ENCODE results near the gene ZNHIT2.

Gene ZNHIT2

DNA sequence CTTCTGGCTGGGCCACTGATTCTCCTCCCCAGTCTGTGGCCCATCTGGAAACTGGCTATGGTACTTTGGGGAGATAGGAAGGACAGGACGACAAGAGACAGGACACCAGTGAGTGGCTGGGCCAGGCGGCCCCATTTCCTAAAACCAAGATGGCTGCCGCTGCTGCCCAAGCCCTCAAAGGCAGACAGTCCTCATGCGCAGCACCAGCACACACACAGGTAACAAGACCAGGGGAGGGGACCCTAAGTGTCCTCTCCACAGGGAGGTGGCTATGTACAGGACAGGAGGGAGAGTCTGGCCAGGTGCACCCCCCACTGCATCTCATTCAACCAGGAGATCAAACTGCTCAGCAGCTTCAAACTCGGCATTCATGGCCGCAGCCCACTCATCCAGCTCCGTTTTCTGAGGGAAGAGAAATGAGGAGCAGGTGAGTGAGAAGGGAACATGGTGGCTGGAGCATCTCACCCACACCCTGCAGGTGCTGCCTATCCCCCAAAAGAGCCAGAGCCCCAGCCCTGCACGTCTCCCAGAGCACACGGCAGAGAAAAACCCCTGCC, 38.6 kb downstream of the ZNHIT2 start:
- H2AFZ ChIP-seq (ENCODE audit: low read depth, low read length), result no peak overlapping the region
- H3K23ac ChIP-seq (ENCODE audit: low read length in 2 of 2), result no peak overlapping the region
- H3K4me2 ChIP-seq (ENCODE audit: low read length, poor library complexity, severe bottlenecking), result no peak overlapping the region
- H3K4me1 ChIP-seq (ENCODE audit: control insufficient read depth, insufficient read depth, low read depth, low read length), result peaks cover 4% of the 10 kb centered on the region
- no peak for DNase-seq
- H3K36me3 ChIP-seq (ENCODE audit: control insufficient read depth in 1 of 2, insufficient read depth in 2 of 2, low read depth in 1 of 2, low read length in 2 of 2), result peaks cover 0 to 18% of the 10 kb centered on the region in 2 experiments
- no peak overlapping the region for H4K91ac ChIP-seq (ENCODE audit: low read length)
- H3K27ac ChIP-seq (ENCODE audit: low read length, poor library complexity, severe bottlenecking), result no peak overlapping the region
- no peak overlapping the region for H2BK12ac ChIP-seq (ENCODE audit: low read length in 2 of 2)
- no peaks in the 10 kb centered on the region for H3K27me3 ChIP-seq (ENCODE audit: control insufficient read depth in 1 of 2, insufficient read depth in 1 of 2, low read length in 2 of 2)
- H3K4ac ChIP-seq (ENCODE audit: low read depth in 1 of 2, low read length in 2 of 2), result no peak overlapping the region
- no peak overlapping the region for H2BK15ac ChIP-seq (ENCODE audit: low read depth, poor library complexity, severe bottlenecking)
- H2AK5ac ChIP-seq (ENCODE audit: low read length, severe bottlenecking), result peak overlapping the region; percentile 34
- no peak overlapping the region for H3K4me3 ChIP-seq (ENCODE audit: insufficient read depth in 1 of 2, low read depth in 1 of 2, low read length in 2 of 2)
- 83% methylated on average over 4 of the region's 9 CpGs for WGBS
- H3K79me1 ChIP-seq (replicated peaks; ENCODE audit: low read length, poor library complexity, severe bottlenecking), result peaks cover 40% of the 10 kb centered on the region
- H2BK120ac ChIP-seq (ENCODE audit: low read depth, low read length), result no peak overlapping the region
- H3K9ac ChIP-seq (ENCODE audit: low read length), result no peak overlapping the region
- H2BK5ac ChIP-seq (ENCODE audit: low read depth, low read length, poor library complexity, severe bottlenecking), result no peak overlapping the region
- H3K14ac ChIP-seq (ENCODE audit: low read length in 2 of 2), result no peak overlapping the region
- H3K18ac ChIP-seq (ENCODE audit: low read depth in 1 of 2, low read length in 2 of 2), result no peak overlapping the region
- peak overlapping the region; percentile 52 for H4K8ac ChIP-seq (ENCODE audit: low read length)
- no peaks in the 10 kb centered on the region for H3K9me3 ChIP-seq (ENCODE audit: control insufficient read depth, low read length)

DNA sequence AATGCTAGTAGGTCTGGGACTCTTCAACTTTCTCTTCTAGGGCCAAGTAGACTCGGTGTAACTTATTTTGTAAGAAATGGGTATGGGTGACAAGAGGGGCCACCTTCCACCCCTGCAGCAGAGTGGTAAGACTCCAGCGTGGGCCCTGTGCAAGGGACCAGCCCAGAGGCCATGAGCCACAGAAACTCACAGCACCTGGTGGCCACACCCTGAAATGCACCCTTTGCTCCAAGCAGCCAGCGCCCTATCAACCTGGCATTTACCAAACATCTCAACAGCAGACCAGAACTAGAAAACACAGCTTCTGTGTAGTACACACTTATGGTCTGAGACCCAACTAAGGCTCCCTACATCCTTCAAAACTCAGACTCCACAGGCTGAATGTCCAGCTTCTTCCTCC, 39.4 kb downstream of the ZNHIT2 start:
- no peak overlapping the region for H4K91ac ChIP-seq (ENCODE audit: low read length)
- no peak overlapping the region for H3K9ac ChIP-seq (ENCODE audit: low read length)
- no peak overlapping the region for H3K14ac ChIP-seq (ENCODE audit: low read length in 2 of 2)
- no peak overlapping the region for H3K27ac ChIP-seq (ENCODE audit: low read length, poor library complexity, severe bottlenecking)
- 88% methylated on average over 3 of the region's 3 CpGs for WGBS
- no peaks in the 10 kb centered on the region for H3K27me3 ChIP-seq (ENCODE audit: control insufficient read depth in 1 of 2, insufficient read depth in 1 of 2, low read length in 2 of 2)
- H3K36me3 ChIP-seq (ENCODE audit: control insufficient read depth in 1 of 2, insufficient read depth in 2 of 2, low read depth in 1 of 2, low read length in 2 of 2), result peaks cover 0 to 18% of the 10 kb centered on the region in 2 experiments
- H3K4me2 ChIP-seq (ENCODE audit: low read length, poor library complexity, severe bottlenecking), result no peak overlapping the region
- DNase-seq, result peak; percentile 49
- no peak overlapping the region for H3K4ac ChIP-seq (ENCODE audit: low read depth in 1 of 2, low read length in 2 of 2)
- no peak overlapping the region for H2AK5ac ChIP-seq (ENCODE audit: low read length, severe bottlenecking)
- H3K4me1 ChIP-seq (ENCODE audit: control insufficient read depth, insufficient read depth, low read depth, low read length), result no peaks in the 10 kb centered on the region
- H2BK120ac ChIP-seq (ENCODE audit: low read depth, low read length), result no peak overlapping the region
- H2AFZ ChIP-seq (ENCODE audit: low read depth, low read length), result no peak overlapping the region
- peak overlapping the region; percentile 9 for H4K8ac ChIP-seq (ENCODE audit: low read length)
- H3K9me3 ChIP-seq (ENCODE audit: control insufficient read depth, low read length), result no peaks in the 10 kb centered on the region
- no peak overlapping the region for H3K4me3 ChIP-seq (ENCODE audit: insufficient read depth in 1 of 2, low read depth in 1 of 2, low read length in 2 of 2)
- no peak overlapping the region for H2BK15ac ChIP-seq (ENCODE audit: low read depth, poor library complexity, severe bottlenecking)
- no peak overlapping the region for H2BK12ac ChIP-seq (ENCODE audit: low read length in 2 of 2)
- no peak overlapping the region for H2BK5ac ChIP-seq (ENCODE audit: low read depth, low read length, poor library complexity, severe bottlenecking)
- peaks cover 38% of the 10 kb centered on the region for H3K79me1 ChIP-seq (replicated peaks; ENCODE audit: low read length, poor library complexity, severe bottlenecking)
- H3K18ac ChIP-seq (ENCODE audit: low read depth in 1 of 2, low read length in 2 of 2), result no peak overlapping the region
- no peak overlapping the region for H3K23ac ChIP-seq (ENCODE audit: low read length in 2 of 2)

DNA sequence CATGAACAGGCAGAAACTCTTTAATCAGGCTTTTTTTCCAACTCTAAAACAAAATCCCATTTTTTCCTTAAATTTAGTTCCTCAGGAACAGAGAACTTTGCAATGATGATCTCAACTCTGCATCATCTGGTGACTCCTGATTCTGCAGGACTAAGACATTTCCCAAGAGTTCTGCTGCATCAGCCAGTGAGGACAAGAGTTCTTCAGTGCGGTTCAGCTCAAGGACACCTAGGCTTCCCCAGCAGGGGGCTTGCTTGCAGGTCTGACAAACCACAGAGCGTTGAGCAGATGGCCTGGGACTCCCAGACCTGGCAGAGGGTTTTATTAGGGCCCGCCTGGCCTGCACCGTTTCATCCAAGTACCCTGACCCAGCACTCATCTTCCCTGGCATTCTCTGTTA, 40.0 kb downstream of the ZNHIT2 start:
- Histone ChIP-seq H3K14ac (ENCODE audit: low read length in 2 of 2) (no peak overlapping the region), H3K4me1 (ENCODE audit: control insufficient read depth, insufficient read depth, low read depth, low read length) (no peaks in the 10 kb centered on the region), H3K36me3 (ENCODE audit: control insufficient read depth in 1 of 2, insufficient read depth in 2 of 2, low read depth in 1 of 2, low read length in 2 of 2) (peaks cover 0 to 18% of the 10 kb centered on the region in 2 experiments), H2AFZ (ENCODE audit: low read depth, low read length) (no peak overlapping the region), H3K79me1 (replicated peaks; ENCODE audit: low read length, poor library complexity, severe bottlenecking) (peaks cover 35% of the 10 kb centered on the region), H3K27ac (ENCODE audit: low read length, poor library complexity, severe bottlenecking) (no peak overlapping the region), H3K27me3 (ENCODE audit: control insufficient read depth in 1 of 2, insufficient read depth in 1 of 2, low read length in 2 of 2) (no peaks in the 10 kb centered on the region), H2AK5ac (ENCODE audit: low read length, severe bottlenecking) (no peak overlapping the region), H4K8ac (ENCODE audit: low read length) (no peak overlapping the region), H3K4me3 (ENCODE audit: insufficient read depth in 1 of 2, low read depth in 1 of 2, low read length in 2 of 2) (no peak overlapping the region), H3K4me2 (ENCODE audit: low read length, poor library complexity, severe bottlenecking) (no peak overlapping the region), H2BK5ac (ENCODE audit: low read depth, low read length, poor library complexity, severe bottlenecking) (no peak overlapping the region), H4K91ac (ENCODE audit: low read length) (no peak overlapping the region), H3K9me3 (ENCODE audit: control insufficient read depth, low read length) (no peaks in the 10 kb centered on the region), H3K4ac (ENCODE audit: low read depth in 1 of 2, low read length in 2 of 2) (no peak overlapping the region), H2BK12ac (ENCODE audit: low read length in 2 of 2) (no peak overlapping the region), H3K9ac (ENCODE audit: low read length) (peak overlapping the region; percentile 12), H3K18ac (ENCODE audit: low read depth in 1 of 2, low read length in 2 of 2) (no peak overlapping the region), H2BK15ac (ENCODE audit: low read depth, poor library complexity, severe bottlenecking) (no peak overlapping the region), H2BK120ac (ENCODE audit: low read depth, low read length) (no peak overlapping the region), H3K23ac (ENCODE audit: low read length in 2 of 2) (no peak overlapping the region)
- no peak for DNase-seq
- 92% methylated on average over 4 of the region's 4 CpGs for WGBS

DNA sequence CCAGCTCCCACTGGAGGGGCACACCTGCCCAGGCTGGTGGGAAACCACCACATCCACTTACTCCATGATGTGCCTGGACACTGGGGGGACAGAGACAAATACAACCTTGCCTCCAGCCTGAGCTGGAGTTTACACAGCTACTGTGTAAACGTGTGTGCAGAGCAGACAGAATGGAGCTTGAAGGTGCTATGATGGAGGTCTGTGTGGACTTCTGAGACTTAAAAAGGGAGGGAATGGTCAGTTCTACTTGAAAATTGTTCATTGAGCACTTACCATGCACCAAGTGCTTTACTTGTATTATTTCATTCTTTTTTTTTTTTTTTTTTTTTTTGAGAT, 44.9 kb downstream of the ZNHIT2 start:
- Histone ChIP-seq H3K79me1 (replicated peaks; ENCODE audit: low read length, poor library complexity, severe bottlenecking) (peaks cover 4% of the 10 kb centered on the region), H2BK12ac (ENCODE audit: low read length in 2 of 2) (no peak overlapping the region), H3K23ac (ENCODE audit: low read length in 2 of 2) (no peak overlapping the region), H3K9me3 (ENCODE audit: control insufficient read depth, low read length) (no peaks in the 10 kb centered on the region), H3K27me3 (ENCODE audit: control insufficient read depth in 1 of 2, insufficient read depth in 1 of 2, low read length in 2 of 2) (no peaks in the 10 kb centered on the region), H3K36me3 (ENCODE audit: control insufficient read depth in 1 of 2, insufficient read depth in 2 of 2, low read depth in 1 of 2, low read length in 2 of 2) (peaks cover 0 to 4% of the 10 kb centered on the region in 2 experiments), H3K4me3 (ENCODE audit: insufficient read depth in 1 of 2, low read depth in 1 of 2, low read length in 2 of 2) (no peak overlapping the region), H4K91ac (ENCODE audit: low read length) (no peak overlapping the region), H3K27ac (ENCODE audit: low read length, poor library complexity, severe bottlenecking) (no peak overlapping the region), H3K18ac (ENCODE audit: low read depth in 1 of 2, low read length in 2 of 2) (no peak overlapping the region), H4K8ac (ENCODE audit: low read length) (no peak overlapping the region), H3K14ac (ENCODE audit: low read length in 2 of 2) (no peak overlapping the region), H3K4ac (ENCODE audit: low read depth in 1 of 2, low read length in 2 of 2) (no peak overlapping the region), H3K4me2 (ENCODE audit: low read length, poor library complexity, severe bottlenecking) (no peak overlapping the region), H2AK5ac (ENCODE audit: low read length, severe bottlenecking) (no peak overlapping the region), H2BK120ac (ENCODE audit: low read depth, low read length) (no peak overlapping the region), H2BK5ac (ENCODE audit: low read depth, low read length, poor library complexity, severe bottlenecking) (no peak overlapping the region), H3K4me1 (ENCODE audit: control insufficient read depth, insufficient read depth, low read depth, low read length) (no peaks in the 10 kb centered on the region), H2AFZ (ENCODE audit: low read depth, low read length) (no peak overlapping the region), H2BK15ac (ENCODE audit: low read depth, poor library complexity, severe bottlenecking) (no peak overlapping the region), H3K9ac (ENCODE audit: low read length) (no peak overlapping the region)
- no peak for DNase-seq
- WGBS, result 80% methylated on average over 1 of the region's 1 CpG

All from mesenchymal stem cell (in vitro differentiated cells and primary cell).